A549 treated with CORT108297 at 1 μM for 4 hours (cell line): ENCODE measurements around the gene SETD4. TPM values are rescaled to one million over a fixed set of nuclear protein-coding genes. Genes with fewer than 3 reads are reported as not detected.

ENCODE experiments used
- total RNA-seq: library from RNA; stranded (reverse); fragments of 200-300 nt; extraction: Qiagen RNA extraction; gene quantifications from 5 replicates; pipeline ENCODE4 v1.2.3, GENCODE V29; 2022

Gene SETD4
- total RNA-seq, result 10.6 to 12.8 TPM (median 11.6 TPM) in 5 replicates

GRCh38 chr21:36060159-36060921, at the start of gene SETD4:
SETD4 (minus strand) TSS chr21:36060526; CDS start chr21:36058888, 1,638 bp downstream.

GRCh38 chr21:36069713-36070583, 9.6 kb upstream of the SETD4 start, which contains the start of gene CBR1:
CBR1 (plus strand) TSS chr21:36070024; CDS start chr21:36070116, 92 bp downstream.

Other genes starting within 250 kb of the SETD4 start
- 151 to 192 TPM (median 182 TPM) in 5 replicates for gene CBR1, start 9.5 kb upstream of the SETD4 start, total RNA-seq
- 10.7 to 15.9 TPM (median 14.2 TPM) in 5 replicates for gene CBR3, start 74.6 kb upstream of the SETD4 start, total RNA-seq
- gene DOP1B, start 96.3 kb upstream of the SETD4 start, total RNA-seq, result 3.2 to 6.0 TPM (median 4.6 TPM) in 5 replicates